GM18526 (cell line): ENCODE measurements around the gene LRCOL1.

Source experiments
- POLR2A ChIP-seq: IDR thresholded peaks from 3 replicates; pipeline ENCODE4 v1.6.1; 2011; ENCODE audit not compliant: insufficient read length; ENCODE audit errors: extremely low read depth

Gene LRCOL1

GRCh38 chr12:132586929-132587328, 23.5 kb downstream of the LRCOL1 start:
- TF ChIP-seq POLR2A, result no peak

- TF ChIP-seq POLR2A, result no peak
Measured at GRCh38 chr12:132585177-132585576, 25.2 kb downstream of the LRCOL1 start.

GRCh38 chr12:132584429-132584828, 26.0 kb downstream of the LRCOL1 start:
- TF ChIP-seq POLR2A, result no peak

- TF ChIP-seq POLR2A, result no peak
Measured at GRCh38 chr12:132583736-132584135, 26.6 kb downstream of the LRCOL1 start.

- no peak for TF ChIP-seq POLR2A
Measured at GRCh38 chr12:132583411-132583710, 27.0 kb downstream of the LRCOL1 start.

- no peak for TF ChIP-seq POLR2A
Measured at GRCh38 chr12:132582582-132583410, 27.6 kb downstream of the LRCOL1 start.

GRCh38 chr12:132582058-132582420, 28.3 kb downstream of the LRCOL1 start:
- TF ChIP-seq POLR2A, result no peak

- TF ChIP-seq POLR2A, result no peak
Measured at GRCh38 chr12:132581348-132582057, 28.9 kb downstream of the LRCOL1 start.

- TF ChIP-seq POLR2A, result no peak
Measured at GRCh38 chr12:132580701-132581292, 29.6 kb downstream of the LRCOL1 start.

GRCh38 chr12:132579744-132580143, 30.6 kb downstream of the LRCOL1 start:
- no peak for TF ChIP-seq POLR2A

- no peak for TF ChIP-seq POLR2A
Measured at GRCh38 chr12:132578826-132579225, 31.6 kb downstream of the LRCOL1 start.

GRCh38 chr12:132578118-132578517, 32.3 kb downstream of the LRCOL1 start:
- TF ChIP-seq POLR2A, result no peak

- no peak for TF ChIP-seq POLR2A
Measured at GRCh38 chr12:132577191-132577920, 33.0 kb downstream of the LRCOL1 start.

- TF ChIP-seq POLR2A, result no peak
Measured at GRCh38 chr12:132576701-132577100, 33.7 kb downstream of the LRCOL1 start.

- no peak for TF ChIP-seq POLR2A
Measured at GRCh38 chr12:132575661-132576060, 34.7 kb downstream of the LRCOL1 start.
